IMR-90 (cell line): ENCODE results near the gene CD24. TPM values are rescaled to one million over a fixed set of nuclear protein-coding genes. Genes with fewer than 3 reads are reported as not detected.
A peak's percentile ranks its signal among the peaks of the same experiment; 100 is the strongest.

ENCODE experiments used
- ATAC-seq: fragments of 200-7000 bp; cut with Tn5 transposase; 2 replicates; pipeline ENCODE4 v1.9.1; 2020; ENCODE audit warnings: low read depth, mild to moderate bottlenecking, moderate library complexity
- Bru-seq: library from RNA; stranded (reverse); fragments of 400-500 nt; gene quantifications from one replicate; lab custom pipeline; 2021; lab: Mats Ljungman, UMichigan
- BruChase-seq, 2 experiments: library from RNA; stranded (reverse); fragments of 400-500 nt; gene quantifications; one replicate each; lab custom pipeline; 2021; lab: Mats Ljungman, UMichigan
- BruUV-seq: library from RNA; stranded (reverse); fragments of 400-500 nt; replicated peaks from 2 replicates; lab custom pipeline; 2021; lab: Mats Ljungman, UMichigan
- CTCF ChIA-PET: fragments of 300-600 bp; formaldehyde crosslinking; extraction: SDS; loops from one replicate; lab custom pipeline; 2021; ENCODE audit warnings: antibody characterized with exemption; lab: Yijun Ruan, JAX
- POLR2A ChIA-PET: fragments of 300-600 bp; sonication (Branson Sonifier 250); formaldehyde crosslinking; loops from one replicate; lab custom pipeline; 2022; ENCODE audit warnings: antibody characterized with exemption; ENCODE audit not compliant: unreplicated experiment; lab: Charles Lee
- DNase-seq: peaks from one replicate; pipeline ENCODE4 v3.0.0; 2013
- H2AFZ ChIP-seq: replicated peaks from 2 replicates; pipeline ENCODE3; 2013; ENCODE audit warnings: low read length, mild to moderate bottlenecking; ENCODE audit not compliant: poor library complexity
- H2AK5ac ChIP-seq: 2 replicates; pipeline ENCODE4 v1.6.1; 2013; ENCODE audit warnings: low read depth, low read length, inconsistent platforms
- H2AK9ac ChIP-seq: replicated peaks from 2 replicates; pipeline ENCODE3; 2013; ENCODE audit warnings: mild to moderate bottlenecking, low read depth, low read length, moderate library complexity; ENCODE audit not compliant: poor library complexity
- H2BK120ac ChIP-seq: 2 replicates; pipeline ENCODE4 v1.6.1; 2013; ENCODE audit warnings: low read depth, low read length, inconsistent platforms
- H2BK15ac ChIP-seq: 3 replicates; pipeline ENCODE4 v1.6.1; 2013; ENCODE audit warnings: low read depth, low read length, inconsistent platforms
- H2BK20ac ChIP-seq: 2 replicates; pipeline ENCODE4 v1.6.1; 2013; ENCODE audit warnings: low read depth, mild to moderate bottlenecking, inconsistent platforms, low read length, moderate library complexity
- H2BK5ac ChIP-seq: 2 replicates; pipeline ENCODE4 v1.6.1; 2013; ENCODE audit warnings: mild to moderate bottlenecking, low read depth, low read length, inconsistent platforms; ENCODE audit not compliant: poor library complexity, severe bottlenecking
- H3K14ac ChIP-seq: replicated peaks from 2 replicates; pipeline ENCODE4 v1.6.1; 2013; ENCODE audit warnings: low read depth, low read length, inconsistent platforms
- H3K18ac ChIP-seq: 2 replicates; pipeline ENCODE4 v1.6.1; 2013; ENCODE audit warnings: low read depth, low read length, control low read depth
- H3K23ac ChIP-seq: 2 replicates; pipeline ENCODE4 v1.6.1; 2013; ENCODE audit warnings: low read depth, low read length, inconsistent platforms
- H3K27ac ChIP-seq: 2 replicates; pipeline ENCODE4 v1.5.1; 2013; ENCODE audit warnings: mild to moderate bottlenecking, control low read depth, low read length; ENCODE audit not compliant: insufficient read depth
- H3K27me3 ChIP-seq: 2 replicates; pipeline ENCODE4 v1.6.1; 2013; ENCODE audit warnings: low read length; ENCODE audit not compliant: control insufficient read depth, insufficient read depth
- H3K36me3 ChIP-seq: 2 replicates; pipeline ENCODE4 v1.6.1; 2013; ENCODE audit warnings: low read length, mixed read lengths; ENCODE audit not compliant: control insufficient read depth, insufficient read depth
- H3K4ac ChIP-seq: 2 replicates; pipeline ENCODE4 v1.6.1; 2013; ENCODE audit warnings: low read depth, low read length, inconsistent platforms
- H3K4me1 ChIP-seq: 2 replicates; pipeline ENCODE4 v1.6.1; 2013; ENCODE audit warnings: low read length, mixed read lengths; ENCODE audit not compliant: control insufficient read depth, insufficient read depth
- H3K4me2 ChIP-seq: 2 replicates; pipeline ENCODE4 v1.6.1; 2013; ENCODE audit warnings: low read depth, mild to moderate bottlenecking, control low read depth, low read length, moderate library complexity
- H3K4me3 ChIP-seq: 2 replicates; pipeline ENCODE4 v1.5.1; 2013; ENCODE audit warnings: low read depth, mild to moderate bottlenecking, control low read depth, low read length, moderate library complexity; ENCODE audit not compliant: insufficient read depth
- H3K56ac ChIP-seq: 2 replicates; pipeline ENCODE4 v1.6.1; 2013; ENCODE audit warnings: low read length, inconsistent platforms; ENCODE audit not compliant: insufficient read depth; ENCODE audit errors: extremely low read depth
- H3K79me1 ChIP-seq, 2 experiments: 2 replicates each; pipeline ENCODE4 v1.6.1; 2013; ENCODE audit warnings: low read length in 2 of 2, inconsistent platforms in 1 of 2, low read depth in 1 of 2
- H3K9ac ChIP-seq: 2 replicates; pipeline ENCODE4 v1.6.1; 2013; ENCODE audit warnings: low read depth, low read length, control low read depth
- H3K9me1 ChIP-seq: 2 replicates; pipeline ENCODE4 v1.6.1; 2013; ENCODE audit warnings: low read length, inconsistent platforms; ENCODE audit not compliant: insufficient read depth
- H3K9me3 ChIP-seq: 2 replicates; pipeline ENCODE4 v1.6.1; 2013; ENCODE audit warnings: low read length; ENCODE audit not compliant: control insufficient read depth, insufficient read depth
- H4K20me1 ChIP-seq: 2 replicates; pipeline ENCODE4 v1.6.1; 2013; ENCODE audit warnings: low read length, inconsistent platforms; ENCODE audit not compliant: insufficient read depth
- H4K5ac ChIP-seq: 2 replicates; pipeline ENCODE4 v1.6.1; 2013; ENCODE audit warnings: mild to moderate bottlenecking, low read depth, low read length, control low read depth
- H4K8ac ChIP-seq, 2 experiments: 2 replicates each; pipeline ENCODE4 v1.6.1; 2013; ENCODE audit warnings: low read depth in 2 of 2, low read length in 2 of 2, control low read depth in 1 of 2, inconsistent platforms in 1 of 2
- H4K91ac ChIP-seq: 2 replicates; pipeline ENCODE4 v1.6.1; 2013; ENCODE audit warnings: low read depth, low read length, inconsistent platforms; ENCODE audit not compliant: insufficient read depth
- FOS ChIP-seq: fragments of 150-350 bp; IDR thresholded peaks from 2 replicates; pipeline ENCODE4 v1.6.1; 2016; ENCODE audit warnings: low read depth, low read length
- MAFK ChIP-seq: IDR thresholded peaks from 2 replicates; pipeline ENCODE4 v1.6.1; 2012; ENCODE audit warnings: low read depth, low read length, improper control_type of control experiment
- MAZ ChIP-seq: IDR thresholded peaks from 2 replicates; pipeline ENCODE4 v1.6.1; 2012; ENCODE audit warnings: low read depth, mild to moderate bottlenecking, low read length, improper control_type of control experiment, moderate library complexity, borderline replicate concordance
- RAD21 ChIP-seq: IDR thresholded peaks from 2 replicates; pipeline ENCODE4 v1.6.1; 2012; ENCODE audit warnings: low read length, improper control_type of control experiment
- RCOR1 ChIP-seq: IDR thresholded peaks from 2 replicates; pipeline ENCODE4 v1.6.1; 2012; ENCODE audit warnings: mild to moderate bottlenecking, low read length, improper control_type of control experiment; ENCODE audit not compliant: insufficient replicate concordance
- SMC3 ChIP-seq: fragments of 150-350 bp; IDR thresholded peaks from 2 replicates; pipeline ENCODE4 v1.6.1; 2016; ENCODE audit warnings: low read depth, mild to moderate bottlenecking, antibody characterized with exemption, low read length, moderate library complexity
- USF2 ChIP-seq: fragments of 150-350 bp; IDR thresholded peaks from 2 replicates; pipeline ENCODE4 v1.6.1; 2017; ENCODE audit warnings: mild to moderate bottlenecking, antibody characterized with exemption, low read length, low read depth
- WGBS, 2 experiments: methylation state at CpG; one replicate each; pipeline versions ENCODE4 v1.1.5 to v1.1.7; 2013; ENCODE audit warnings: missing lambda C conversion rate in 2 of 2; ENCODE audit not compliant: insufficient read length in 1 of 2; ENCODE audit errors: extremely low coverage in 2 of 2; 5-methylcytosine and 5-hydroxymethylcytosine counted together
- dilution Hi-C: fragments of 300-500 bp; cut with HindIII; formaldehyde crosslinking; loops from one replicate; pipeline ENCODE4 v1.14.3; 2018; ENCODE audit warnings: low sequenced_read_pairs; ENCODE audit not compliant: unreplicated experiment
- in situ Hi-C: fragments of 300-500 bp; cut with MboI; formaldehyde crosslinking; loops from 3 replicates; pipeline ENCODE4 v1.14.3; 2019; ENCODE audit warnings: low sequenced_read_pairs, inconsistent platforms, mixed read lengths
- intact Hi-C: fragments of 100-400 bp; cut with micrococcal nuclease; formaldehyde crosslinking; loops from 2 replicates; pipeline ENCODE4 v1.10.0; 2022
- long read RNA-seq: library from polyadenylated mRNA; unstranded; transcript quantifications from one replicate; pipeline ENCODE4 v2.0.0, GENCODE V29; 2021; ENCODE audit not compliant: unreplicated experiment
- polyA plus RNA-seq, 3 experiments: library from polyadenylated mRNA; depleted of rRNA; stranded (reverse); fragments of >200 nt; gene quantifications; 2 replicates each; pipeline ENCODE4 v1.2.3, GENCODE V29; 2012; ENCODE audit warnings: low replicate concordance in 1 of 3
- total RNA-seq: library from RNA; depleted of rRNA; stranded (reverse); fragments of >200 nt; gene quantifications from 2 replicates; pipeline ENCODE4 v1.2.3, GENCODE V29; 2012; rRNA removed

CD24 gene
- total RNA-seq, result 0.18 and 0.28 TPM in 2 replicates
- 0.07 and 0.09 TPM in 2 replicates for polyA plus RNA-seq (2012; rRNA removed)
- polyA plus RNA-seq (2012; cell fraction: cytosol; rRNA removed), result 0.05 and 0.13 TPM in 2 replicates
- polyA plus RNA-seq (2012; cell fraction: nucleus; rRNA removed; ENCODE audit: low replicate concordance), result 0.15 TPM in 1 of 2 replicates, not detected in the other
- percentile 52 among the genes with signal in this experiment for Bru-seq, nascent RNA
- BruChase-seq, experiment 1, labeled RNA remaining after a 6-hour chase, result percentile 49 among the genes with signal in this experiment
- BruChase-seq, experiment 2, labeled RNA remaining after a 2-hour chase, result percentile 43 among the genes with signal in this experiment
- long read RNA-seq, result 0 reads

- Histone ChIP-seq H2BK15ac (no peak within 1 kb of the TSS), H2BK5ac (no peak within 1 kb of the TSS), H4K91ac (no peak within 1 kb of the TSS), H3K27ac (no peak within 1 kb of the TSS), H3K9me1 (no peaks in the 10 kb centered on the region), H2BK120ac (no peak within 1 kb of the TSS), H2AK9ac (no peak within 1 kb of the TSS), H3K23ac (no peak within 1 kb of the TSS), H3K18ac (no peak within 1 kb of the TSS), H3K56ac (no peak within 1 kb of the TSS), H4K5ac (no peak within 1 kb of the TSS), H3K9me3 (no peaks in the 10 kb centered on the region; the same call in 1 of the 2 replicates), H2BK20ac (no peak within 1 kb of the TSS), H3K36me3 (no peaks in the 10 kb centered on the region), H3K4me1 (no peaks in the 10 kb centered on the region), H3K4me3 (peak within 1 kb of the TSS; percentile 45), H4K20me1 (no peaks in the 10 kb centered on the region), H3K27me3 (peaks cover 53% of the 10 kb centered on the region), H3K79me1 (no peaks in the 10 kb centered on the region), H3K9ac (no peak within 1 kb of the TSS), H4K8ac (no peak within 1 kb of the TSS), H2AFZ (peak within 1 kb of the TSS; percentile 76), H3K14ac (no peak within 1 kb of the TSS), H3K4me2 (peak within 1 kb of the TSS; percentile 86), H3K4ac (no peak within 1 kb of the TSS), H2AK5ac (no peak within 1 kb of the TSS)
- intact Hi-C loops, result no loop called here
- ChIA-PET POLR2A (no interaction called here), CTCF (interaction anchor here (0.6 kb wide), 1 partner anchor 155 kb away, joined by 3 read pairs; no protein-coding TSS in a partner anchor)
- in situ Hi-C loops, result no loop called here
- ATAC-seq, result no peak
- BruUV-seq, result no TSS peak
- no peak for DNase-seq
- dilution Hi-C loops, result loop anchor here (25.0 kb wide), 1 partner anchor 512 kb away; no protein-coding TSS in a partner anchor
- WGBS, 2 experiments, result 0% methylated on average over 9 of the region's 73 CpGs; no CpG with 5 or more reads in 1 of the 2 experiments
- TF ChIP-seq USF2, result no peak
- TF ChIP-seq MAZ, result no peak
- TF ChIP-seq RCOR1, result no peak
- no peak for TF ChIP-seq SMC3
- no peak for TF ChIP-seq MAFK
- no peak for TF ChIP-seq RAD21
- no peak for TF ChIP-seq FOS
Observed at GRCh38 chr6:106974336-106974998, at the start of gene CD24. Gene CD24, minus strand, starts transcription at chr6:106974729. Its CDS starts 83 bp downstream, at chr6:106974646.
